Activated CD8-positive, alpha-beta memory T cell treated with anti-CD3 and anti-CD28 coated beads for 4 hours (primary cell): Measurements from ENCODE around the gene RGS17.
"Not testable (repeated sequence)": the region's sequence is repeated elsewhere in the genome, so short reads cannot be mapped to it uniquely, and the experiment has no call there.

Source experiments
- DNase-seq, 2 donors: peaks; one replicate each; pipeline ENCODE4 v3.0.0-alpha.2; 2020; ENCODE audit warnings: low read depth in 2 of 2

Gene RGS17

DNA sequence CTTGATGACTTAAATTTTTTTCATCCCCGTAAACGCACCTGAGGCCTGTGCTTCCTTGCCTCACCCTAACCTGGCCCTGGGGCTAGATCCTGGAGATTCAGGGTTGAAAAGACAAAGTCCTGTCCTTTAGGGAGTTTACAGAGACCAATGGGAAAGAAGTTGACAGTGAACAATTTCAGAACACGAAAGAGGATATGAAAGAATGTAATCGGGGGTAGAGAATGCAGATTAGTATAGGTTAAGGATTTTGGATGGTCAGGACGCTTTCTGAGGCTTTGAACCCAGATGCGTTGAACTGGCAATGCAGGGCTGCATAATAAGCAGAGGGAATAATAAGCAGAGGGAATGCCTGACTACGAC, 146.6 kb downstream of the RGS17 start:
- no peak for DNase-seq

DNA sequence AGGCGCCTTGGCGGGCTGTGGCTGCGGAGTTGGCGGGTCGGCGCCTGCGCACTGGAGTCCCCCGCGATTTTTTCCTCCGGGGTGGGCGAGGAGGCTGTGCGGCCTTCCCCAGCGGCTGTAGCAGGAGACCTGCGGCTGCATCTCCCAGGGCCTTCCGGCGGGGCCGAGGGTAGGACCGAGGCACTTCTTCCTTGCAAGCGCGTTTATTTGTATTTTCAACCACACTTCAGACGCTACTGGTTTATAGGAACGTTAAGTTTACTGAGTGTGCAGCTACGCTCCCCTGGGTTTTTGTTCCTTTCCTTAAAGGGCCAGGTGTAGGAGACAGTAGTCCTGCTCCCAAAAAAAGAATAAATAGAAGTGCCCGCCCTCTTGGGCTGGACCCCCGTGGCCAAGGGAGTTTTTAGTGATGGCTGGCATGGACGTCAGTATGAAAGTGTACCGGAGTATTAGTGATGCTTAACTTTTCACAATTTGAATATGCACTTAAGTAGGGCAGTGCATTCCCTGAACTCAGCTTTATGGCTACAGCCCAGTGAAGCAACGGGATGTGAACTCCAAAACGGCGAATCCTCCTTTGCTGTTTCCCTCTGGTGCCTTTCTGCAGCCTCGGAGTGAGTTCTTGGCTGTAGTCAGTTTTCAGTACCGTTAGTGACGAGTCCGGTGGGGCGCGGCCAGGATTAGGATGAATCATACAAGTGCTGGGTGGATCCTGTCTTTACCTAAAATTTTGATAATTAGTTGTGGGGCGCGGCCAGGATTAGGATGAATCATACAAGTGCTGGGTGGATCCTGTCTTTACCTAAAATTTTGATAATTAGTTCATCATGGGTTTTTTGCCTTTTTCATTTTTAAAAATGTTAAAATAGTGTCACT, 147.2 kb downstream of the RGS17 start:
- DNase-seq, result peak; percentile 87 to 91

DNA sequence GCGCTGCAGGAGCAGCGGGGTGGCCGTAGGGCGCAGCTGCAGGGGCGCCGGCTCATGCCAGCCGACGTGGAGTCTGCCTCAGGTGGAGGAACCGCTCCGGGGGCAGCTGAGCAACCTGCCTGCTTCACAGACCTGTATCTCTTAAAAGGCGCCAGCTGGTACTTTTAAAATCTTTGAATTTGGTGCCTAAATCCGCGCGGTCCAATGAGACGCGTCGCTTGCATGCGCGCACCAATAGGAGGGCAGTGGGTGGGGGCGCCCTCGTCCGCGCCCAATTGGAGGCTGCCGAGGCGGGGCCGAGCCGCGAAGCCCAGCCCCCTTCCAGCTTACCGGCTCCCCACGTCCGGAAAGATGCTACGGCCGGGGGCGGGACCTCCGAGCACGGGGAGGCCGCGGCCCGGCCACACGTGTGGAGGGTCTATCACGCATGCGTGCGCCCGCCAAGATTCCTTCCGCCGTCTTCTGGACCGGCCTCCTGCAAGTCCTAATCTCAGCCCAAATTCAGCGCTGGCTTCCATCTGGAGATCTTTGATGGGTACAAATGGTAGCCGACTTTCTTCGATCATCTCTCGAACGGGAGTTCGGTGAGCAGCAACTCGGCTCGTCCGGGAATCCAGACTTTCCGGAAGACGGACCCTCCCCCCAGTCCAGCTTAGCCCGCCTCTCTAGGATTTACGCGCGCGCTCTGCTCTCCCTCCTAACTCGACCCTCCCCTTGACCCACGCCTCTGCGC, 148.0 kb downstream of the RGS17 start, which contains the start of gene FBXO5:
TSS of gene FBXO5 (minus strand) at position 138 of the 733 bp plus-strand sequence. CDS start at position 56, 82 bp downstream.
- DNase-seq, result peak; percentile 95 to 96

DNA sequence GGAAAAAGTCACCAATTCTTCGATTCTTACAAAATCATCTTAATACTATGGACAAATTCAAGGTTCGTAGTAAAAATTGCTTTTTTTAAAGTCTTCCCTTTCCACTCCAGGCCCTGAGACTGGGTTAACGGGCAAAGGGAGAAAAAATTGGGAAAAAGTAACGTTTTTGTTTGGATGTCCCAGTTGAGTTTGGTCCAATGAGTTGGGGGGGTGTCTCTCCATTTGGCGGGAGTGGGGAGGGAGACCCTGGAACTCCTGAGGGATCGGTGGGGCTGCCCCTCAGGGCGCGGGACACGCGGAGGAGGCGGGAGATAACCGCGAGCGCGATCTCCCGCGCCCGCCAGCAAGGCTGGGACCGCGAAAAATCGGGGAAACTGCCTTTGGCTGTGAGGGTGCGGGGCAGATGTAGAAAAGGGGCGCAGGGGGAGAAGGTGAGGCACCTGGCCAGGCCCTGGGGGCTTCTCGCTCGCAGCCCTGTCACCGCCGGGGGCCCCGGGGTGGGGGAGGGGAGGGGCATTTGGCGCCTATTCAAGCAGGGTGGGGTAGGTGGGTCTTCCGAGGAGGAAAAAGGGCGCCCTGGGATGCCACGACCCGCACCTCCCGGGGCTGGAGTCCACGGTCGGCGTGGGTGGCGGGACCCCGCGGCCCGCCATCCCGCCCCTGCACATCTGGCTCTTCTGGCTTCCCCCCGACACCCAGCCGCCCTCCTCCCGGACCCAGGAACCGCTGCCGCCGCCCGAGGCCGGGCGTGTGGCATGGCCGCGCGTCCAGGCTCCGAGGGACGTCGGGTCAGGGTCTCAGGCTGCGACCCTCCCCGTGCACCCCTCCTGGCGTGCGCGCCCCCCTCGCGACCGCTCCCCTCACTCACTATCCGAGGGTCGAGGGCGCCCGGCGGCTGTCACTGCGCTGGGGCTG, 148.8 kb downstream of the RGS17 start:
- DNase-seq, result no peak

DNA sequence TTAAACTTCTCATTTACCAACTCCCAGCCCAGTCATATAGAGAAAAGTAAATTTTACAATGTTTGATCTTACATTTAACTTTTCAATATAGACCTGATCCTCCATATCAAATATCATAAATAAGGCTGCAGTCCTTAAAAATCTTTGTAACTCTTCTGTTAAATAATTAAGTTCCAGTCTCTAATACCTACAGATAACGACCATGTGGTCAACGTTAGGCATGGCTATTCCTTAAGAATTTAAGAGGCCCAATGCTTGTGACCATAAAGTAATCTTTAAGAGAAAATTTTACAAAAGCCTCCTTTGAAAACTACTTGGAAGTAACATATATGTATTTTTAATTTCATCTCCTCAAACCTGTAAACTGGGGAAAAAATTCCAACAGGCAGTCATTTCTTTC, 149.9 kb downstream of the RGS17 start:
- DNase-seq, result no peak

DNA sequence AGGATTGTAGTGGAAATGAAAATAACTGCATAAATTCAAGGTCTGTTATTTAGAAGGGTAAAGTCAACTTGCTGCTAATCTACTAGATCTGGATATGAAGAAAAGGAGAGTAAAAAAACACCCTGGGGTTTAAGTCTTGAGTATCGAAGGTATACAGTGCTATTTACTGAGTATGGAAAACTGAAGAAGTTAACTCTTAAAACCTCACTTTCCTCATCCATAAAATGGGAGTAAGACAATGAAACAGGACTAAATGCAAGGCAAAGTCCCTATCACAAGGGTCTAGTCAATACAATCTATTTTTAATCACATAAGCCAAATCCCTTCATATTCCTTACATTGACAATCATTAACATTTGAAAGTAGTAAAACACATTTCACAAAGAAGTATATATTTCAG, 150.4 kb downstream of the RGS17 start:
- no peak for DNase-seq

DNA sequence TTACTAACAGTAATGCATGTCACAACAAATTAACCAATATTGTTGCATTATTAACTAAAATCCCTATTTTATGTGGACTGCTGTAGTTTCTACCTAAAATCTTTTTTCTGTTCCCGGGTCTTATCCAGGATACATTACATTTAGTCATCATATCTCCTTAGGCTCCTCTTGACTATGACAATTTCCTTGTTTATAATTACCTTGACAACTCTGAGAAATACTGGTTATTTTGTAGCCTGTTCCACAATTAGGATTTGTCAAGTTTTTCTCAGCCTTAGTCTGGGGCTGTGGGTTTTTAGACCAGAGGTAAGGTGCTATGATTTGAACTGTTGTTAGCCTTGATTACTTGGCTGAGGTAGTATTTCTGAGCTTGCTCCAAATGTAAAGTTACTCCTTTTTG, 152.0 kb downstream of the RGS17 start:
- no peak for DNase-seq

DNA sequence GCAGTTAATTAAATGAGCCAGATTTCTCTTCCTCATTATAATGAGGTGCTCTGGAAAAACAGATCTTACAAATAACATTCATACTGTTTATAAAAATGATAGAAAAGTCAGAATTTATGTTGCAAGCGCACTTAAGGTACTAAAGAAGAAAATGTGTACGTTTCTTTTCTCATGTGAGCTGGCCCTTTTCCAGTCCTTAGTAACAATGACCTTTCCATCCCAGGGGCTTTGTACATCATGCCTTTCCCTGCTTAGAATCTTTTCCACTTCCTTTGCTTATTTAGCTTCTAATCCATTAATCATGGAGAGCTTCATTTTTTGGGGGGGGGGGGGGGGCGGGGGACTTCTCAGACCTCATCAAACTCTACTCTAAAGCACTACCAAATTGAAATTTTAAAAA, 153.0 kb downstream of the RGS17 start:
- no peak for DNase-seq

DNA sequence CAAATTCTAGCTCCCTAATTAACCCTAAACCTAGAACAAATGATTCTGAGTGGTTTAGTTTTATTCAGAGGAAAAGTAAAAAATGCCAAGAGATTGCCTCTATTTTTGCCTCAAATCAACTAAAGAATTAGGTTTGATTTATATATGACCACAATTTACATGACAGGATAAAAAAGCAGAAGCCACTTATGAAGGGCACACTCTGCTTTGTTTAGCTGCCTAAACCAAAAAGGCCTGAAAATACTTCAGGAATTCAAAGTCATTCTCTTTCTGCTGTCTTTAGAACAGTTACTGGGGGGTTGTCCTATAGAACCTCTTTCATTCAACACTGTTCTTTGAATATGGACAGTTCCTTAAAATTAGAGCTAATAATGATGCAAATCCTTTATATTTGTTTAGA, 153.5 kb downstream of the RGS17 start:
- no peak for DNase-seq

DNA sequence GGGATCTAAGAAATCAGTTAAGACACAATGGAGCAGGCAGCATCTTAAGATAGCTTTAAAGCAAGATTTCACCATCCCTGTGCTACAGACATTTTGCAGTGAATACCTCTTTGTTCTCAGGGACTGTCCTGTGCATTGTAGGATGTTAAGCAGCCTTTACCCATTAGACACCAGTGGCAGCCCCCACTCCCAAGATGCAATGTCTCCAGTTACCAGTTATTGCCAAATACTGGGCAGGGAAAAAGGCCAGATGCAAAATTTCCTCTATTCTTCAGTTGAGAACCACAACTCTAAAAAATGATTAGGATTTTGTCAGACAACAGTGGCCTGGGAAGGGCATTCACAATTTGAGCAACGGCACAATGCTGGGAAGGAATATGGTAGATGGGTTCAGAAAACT, 154.3 kb downstream of the RGS17 start:
- no peak for DNase-seq

DNA sequence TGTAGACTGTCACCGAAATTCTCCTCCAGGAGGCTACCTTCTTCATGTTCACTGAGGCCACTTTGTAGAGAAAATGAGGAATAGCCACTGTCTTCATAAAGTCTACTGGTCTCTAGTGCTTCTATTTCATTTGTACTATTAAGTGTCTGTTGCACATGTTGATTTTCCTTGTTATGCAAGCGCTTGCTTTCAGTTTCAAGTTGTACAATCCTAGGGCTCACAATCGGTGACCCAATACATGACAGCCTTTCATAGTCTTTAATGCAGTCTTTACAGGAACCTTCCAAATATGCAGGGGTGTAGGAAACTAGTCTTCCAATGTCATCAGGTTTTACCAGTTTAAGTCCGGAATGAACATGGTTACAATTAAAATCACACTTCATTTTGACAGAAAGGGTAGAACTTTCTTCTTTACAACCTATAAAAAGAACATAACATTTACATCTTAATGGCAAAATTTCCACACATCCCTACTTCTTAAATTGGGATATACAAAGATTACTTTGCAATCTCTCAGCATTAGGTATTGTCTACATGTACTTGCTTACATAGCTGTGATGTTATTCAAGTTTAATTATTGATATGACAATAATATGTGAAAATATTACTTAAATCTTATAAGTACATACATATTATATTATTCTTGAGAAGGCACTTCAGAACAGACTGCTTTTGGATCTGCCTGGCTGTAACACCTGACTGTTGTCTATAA, 155.7 kb downstream of the RGS17 start:
- DNase-seq, result no peak

DNA sequence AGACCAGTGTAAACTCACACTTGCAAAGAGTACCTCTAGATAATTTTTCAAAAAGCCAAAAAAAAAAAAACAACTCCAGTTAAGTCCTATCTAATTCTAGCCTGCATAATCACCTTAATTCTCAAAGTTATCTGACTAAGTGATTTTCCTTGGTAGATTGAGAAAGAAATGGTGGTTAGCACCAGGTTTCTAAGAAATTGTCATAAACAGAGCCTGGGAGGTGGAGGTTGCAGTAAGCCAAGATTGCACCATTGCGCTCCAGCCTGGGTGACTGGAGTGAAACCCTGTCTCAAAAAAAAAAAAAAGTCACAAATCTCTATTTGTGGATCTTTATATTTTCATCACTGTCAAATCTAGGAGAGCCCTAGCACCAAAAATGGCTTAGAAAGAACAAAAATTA, 157.2 kb downstream of the RGS17 start:
- DNase-seq, result no peak

DNA sequence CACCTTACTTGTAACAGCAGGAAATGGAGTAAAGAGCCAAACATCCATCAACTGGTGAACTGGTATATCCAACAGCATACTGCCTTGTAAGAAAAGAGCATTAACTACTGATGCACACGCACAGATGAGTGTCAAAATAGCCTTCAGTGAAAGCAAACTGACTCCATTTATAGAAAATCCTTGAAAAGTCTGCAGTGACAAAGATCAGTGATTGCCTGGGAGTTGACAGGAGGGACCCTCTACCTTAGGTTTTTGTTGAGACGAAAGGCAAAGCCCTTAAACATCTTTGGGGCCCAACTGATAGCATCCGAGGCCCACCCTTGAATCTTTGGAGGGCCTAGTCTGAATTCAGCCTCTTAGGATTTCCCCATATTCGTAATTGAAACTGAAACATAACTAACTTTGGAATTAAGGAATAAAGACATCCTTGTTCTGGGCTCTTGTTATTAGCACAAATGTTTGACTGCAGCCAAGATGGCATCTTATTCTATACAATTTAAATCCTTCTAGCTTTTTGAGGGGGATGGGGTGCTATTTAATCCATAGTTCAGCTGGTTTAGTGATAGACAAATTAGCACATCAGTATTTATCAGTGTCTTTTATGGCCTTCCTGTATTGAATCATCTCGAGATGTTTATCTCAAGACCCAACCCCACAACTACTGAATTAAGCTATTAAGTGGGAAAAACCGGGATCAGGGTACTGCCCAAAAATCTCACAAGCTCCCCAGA, 161.2 kb downstream of the RGS17 start:
- no peak for DNase-seq

DNA sequence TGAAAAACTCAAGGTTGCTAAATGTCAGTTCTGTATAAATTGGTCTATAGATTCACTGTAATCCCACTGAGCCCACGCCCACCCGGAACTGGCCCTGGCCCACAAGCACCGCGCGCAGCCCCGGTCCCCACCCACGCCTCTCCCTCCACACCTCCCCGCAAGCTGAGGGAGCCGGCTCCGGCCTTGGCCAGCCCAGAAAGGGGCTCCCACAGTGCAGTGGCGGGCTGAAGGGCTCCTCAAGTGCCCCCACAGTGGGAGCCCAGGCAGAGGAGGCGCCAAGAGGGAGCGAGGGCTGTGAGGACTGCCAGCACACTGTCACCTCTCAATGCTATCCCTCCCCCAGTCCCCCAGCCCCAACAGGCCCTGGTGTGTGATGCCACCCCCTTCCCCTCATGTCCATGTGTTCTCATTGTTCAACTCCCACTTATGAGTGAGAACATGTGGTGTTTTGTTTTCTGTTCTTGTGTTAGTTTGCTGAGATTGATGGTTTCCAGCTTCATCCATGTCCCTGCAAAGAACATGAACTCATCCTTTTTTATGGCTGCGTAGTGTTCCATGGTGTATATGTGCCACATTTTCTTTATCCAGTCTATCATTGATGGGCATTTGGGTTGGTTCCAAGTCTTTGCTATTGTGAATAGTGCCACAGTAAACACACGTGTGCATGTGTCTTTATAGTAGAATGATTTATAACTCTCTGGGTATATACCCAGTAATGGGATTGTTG, 164.8 kb downstream of the RGS17 start:
- DNase-seq, result not testable (repeated sequence)

DNA sequence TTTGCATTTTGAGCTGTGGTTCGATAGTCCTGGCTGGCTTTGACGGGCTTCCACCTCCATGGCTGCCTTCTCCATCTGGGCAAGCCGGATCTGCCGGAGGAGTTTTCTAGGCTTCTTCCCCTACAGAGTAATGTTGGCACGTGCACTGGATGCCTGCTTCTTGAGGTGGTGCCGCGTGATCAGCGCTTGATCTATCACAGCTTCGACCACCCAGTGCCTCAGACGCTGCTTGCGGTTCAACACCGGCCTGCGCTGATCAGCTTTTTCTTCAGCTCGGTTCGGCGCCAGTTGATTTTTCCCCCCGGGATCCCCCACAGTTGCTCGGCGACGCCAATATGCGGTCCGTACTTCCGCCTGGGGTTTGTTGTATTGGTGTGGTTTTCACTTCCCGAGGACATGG, 171.7 kb downstream of the RGS17 start:
- no peak for DNase-seq

DNA sequence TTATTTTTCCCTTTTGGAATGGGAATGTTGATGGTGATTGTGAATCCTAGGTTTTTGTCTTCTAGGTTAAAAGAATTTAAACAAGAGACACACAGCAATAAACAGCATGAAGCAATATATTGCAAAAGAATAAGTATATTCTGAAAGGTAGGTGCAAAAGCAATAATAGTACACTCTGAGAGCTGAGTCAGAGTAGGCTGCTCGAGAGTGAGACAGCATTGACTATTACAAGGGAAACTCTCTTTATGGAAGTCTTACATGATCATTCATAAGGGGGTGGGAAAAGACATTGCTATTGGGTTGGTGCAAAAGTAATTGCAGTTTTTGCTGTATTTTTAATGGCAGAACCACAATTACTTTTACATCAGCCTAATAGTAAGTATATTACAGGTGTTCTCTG, 173.3 kb downstream of the RGS17 start:
- no peak for DNase-seq
